SK-N-SH (cell line): ENCODE data around the gene APBB3. TPM values are rescaled to one million over a fixed set of nuclear protein-coding genes. Genes with fewer than 3 reads are reported as not detected.
A peak's percentile ranks its signal among the peaks of the same experiment; 100 is the strongest.

Experiments
- CTCF ChIA-PET: fragments of 300-600, 350-600 bp; formaldehyde crosslinking; extraction: SDS; loops from one replicate; lab custom pipeline; 2021; lab: Yijun Ruan, JAX
- POLR2A ChIA-PET: fragments of 350-600 bp; sonication (Branson Sonifier 250); formaldehyde crosslinking; extraction: SDS; loops from one replicate; lab custom pipeline; 2020; ENCODE audit warnings: antibody characterized with exemption, inconsistent platforms; lab: Yijun Ruan, JAX
- DNase-seq: peaks from one replicate; pipeline ENCODE4 v3.0.0; 2012
- H2AFZ ChIP-seq: fragments of 200-600 bp; sonication (generic); 2 replicates; pipeline ENCODE4 v1.8.1; 2016; ENCODE audit warnings: antibody characterized with exemption, mild to moderate bottlenecking, low read depth
- H3F3A ChIP-seq: fragments of 200-600 bp; sonication (generic); replicated peaks from 2 replicates; pipeline ENCODE3; 2016; ENCODE audit warnings: antibody characterized with exemption, mild to moderate bottlenecking; ENCODE audit not compliant: insufficient read depth
- H3K27ac ChIP-seq, 2 experiments: fragments of 200-500 bp in 1 of 2; fragments of 200-600 bp in 1 of 2; sonication (Bioruptor generic) in 1 of 2; sonication (generic), shearing (Covaris generic) in 1 of 2; 2 replicates each; pipeline versions ENCODE4 v1.5.1 to v1.6.1; 2014 to 2016; ENCODE audit warnings: low read depth in 2 of 2, inconsistent platforms in 1 of 2, low read length in 1 of 2, mild to moderate bottlenecking in 1 of 2, mixed read lengths in 1 of 2
- H3K27me3 ChIP-seq: fragments of 200-600 bp; sonication (generic), shearing (Covaris generic); 2 replicates; pipeline ENCODE4 v1.6.1; 2016; ENCODE audit warnings: mixed run types; ENCODE audit not compliant: insufficient read depth
- H3K36me3 ChIP-seq, 2 experiments: fragments of 200-500 bp in 1 of 2; fragments of 200-600 bp in 1 of 2; sonication (Bioruptor generic) in 1 of 2; sonication (generic) in 1 of 2; replicated peaks in 1 of 2; 2 replicates each; pipeline versions ENCODE3 to v1.5.1; 2014 to 2016; ENCODE audit warnings: low read length in 1 of 2, mild to moderate bottlenecking in 1 of 2; ENCODE audit not compliant: insufficient read depth in 2 of 2, control insufficient read depth in 1 of 2
- H3K4me1 ChIP-seq, 2 experiments: fragments of 200-500 bp in 1 of 2; fragments of 200-600 bp in 1 of 2; sonication (Bioruptor generic) in 1 of 2; sonication (generic), shearing (Covaris generic) in 1 of 2; 2 replicates each; pipeline versions ENCODE4 v1.5.1 to v1.6.1; 2014 to 2016; ENCODE audit warnings: low read depth in 1 of 2, low read length in 1 of 2, mixed run types in 1 of 2; ENCODE audit not compliant: insufficient read depth in 2 of 2, control insufficient read depth in 1 of 2
- H3K4me2 ChIP-seq: fragments of 200-600 bp; sonication (generic), shearing (Covaris generic); 2 replicates; pipeline ENCODE4 v1.6.1; 2017; ENCODE audit warnings: mixed run types
- H3K4me3 ChIP-seq, 2 experiments: fragments of 200-500 bp in 1 of 2; fragments of 200-600 bp in 1 of 2; sonication (Bioruptor generic) in 1 of 2; sonication (generic), shearing (Covaris generic) in 1 of 2; 2 replicates each; pipeline versions ENCODE4 v1.5.1 to v1.8.1; 2014 to 2016; ENCODE audit warnings: low read depth in 2 of 2, inconsistent platforms in 1 of 2, low read length in 1 of 2, mild to moderate bottlenecking in 1 of 2, mixed read lengths in 1 of 2, moderate library complexity in 1 of 2
- H3K79me2 ChIP-seq: fragments of 200-600 bp; sonication (generic); 2 replicates; pipeline ENCODE4 v1.8.1; 2017; ENCODE audit warnings: mild to moderate bottlenecking; ENCODE audit not compliant: insufficient read depth
- H3K9ac ChIP-seq: fragments of 200-600 bp; sonication (generic); 2 replicates; pipeline ENCODE4 v1.6.1; 2017; ENCODE audit warnings: mixed run types
- H3K9me2 ChIP-seq: fragments of 200-600 bp; sonication (generic); 2 replicates; pipeline ENCODE4 v1.6.1; 2017; ENCODE audit warnings: mixed run types
- H3K9me3 ChIP-seq: fragments of 200-600 bp; sonication (generic); 2 replicates; pipeline ENCODE4 v1.6.1; 2017; ENCODE audit warnings: mixed run types, mild to moderate bottlenecking, moderate library complexity
- H4K20me1 ChIP-seq: fragments of 200-600 bp; sonication (generic); 2 replicates; pipeline ENCODE4 v1.6.1; 2017; ENCODE audit warnings: mild to moderate bottlenecking, mixed run types; ENCODE audit not compliant: insufficient read depth
- EZH2phosphoT487 ChIP-seq: fragments of 200-600 bp; sonication (generic); IDR thresholded peaks from 2 replicates; pipeline ENCODE4 v1.6.1; 2017; ENCODE audit warnings: low read depth, mixed run types, mild to moderate bottlenecking, antibody characterized with exemption, moderate library complexity, borderline replicate concordance
- FOSL2 ChIP-seq: IDR thresholded peaks from 2 replicates; pipeline ENCODE4 v1.4.0; 2012; ENCODE audit warnings: low read depth, mild to moderate bottlenecking, moderate library complexity, borderline replicate concordance
- FOXM1 ChIP-seq: IDR thresholded peaks from 2 replicates; pipeline ENCODE4 v1.4.0; 2012; ENCODE audit warnings: low read depth, mild to moderate bottlenecking
- GABPA ChIP-seq: IDR thresholded peaks from 2 replicates; pipeline ENCODE4 v1.4.0; 2012; ENCODE audit warnings: low read depth, mild to moderate bottlenecking
- GATA2 ChIP-seq: sonication (generic); formaldehyde crosslinking; IDR thresholded peaks from 2 replicates; pipeline ENCODE4 v1.5.0; 2020; ENCODE audit warnings: mild to moderate bottlenecking, missing genetic modification reagents
- MEF2A ChIP-seq: IDR thresholded peaks from 2 replicates; pipeline ENCODE4 v1.4.0; 2012; ENCODE audit warnings: low read depth, borderline replicate concordance
- MXI1 ChIP-seq: IDR thresholded peaks from 2 replicates; pipeline ENCODE4 v1.6.1; 2012; ENCODE audit warnings: mild to moderate bottlenecking, low read depth, low read length, improper control_type of control experiment
- POLR2AphosphoS5 ChIP-seq: IDR thresholded peaks from 2 replicates; pipeline ENCODE4 v1.6.1; 2012; ENCODE audit warnings: low read depth, low read length
- RCOR1 ChIP-seq: fragments of 150-350 bp; IDR thresholded peaks from 2 replicates; pipeline ENCODE4 v1.6.1; 2017; ENCODE audit warnings: antibody characterized with exemption, low read length
- RFX5 ChIP-seq: IDR thresholded peaks from 2 replicates; pipeline ENCODE4 v1.6.1; 2012; ENCODE audit warnings: mild to moderate bottlenecking, improper control_type of control experiment, low read length
- RXRA ChIP-seq: IDR thresholded peaks from 2 replicates; pipeline ENCODE4 v1.4.0; 2012; ENCODE audit warnings: low read depth, mild to moderate bottlenecking, borderline replicate concordance
- SIN3A ChIP-seq: IDR thresholded peaks from 2 replicates; pipeline ENCODE4 v1.6.1; 2012; ENCODE audit warnings: low read depth, mild to moderate bottlenecking, low read length, moderate library complexity, borderline replicate concordance
- SMC3 ChIP-seq: IDR thresholded peaks from 2 replicates; pipeline ENCODE4 v1.6.1; 2012; ENCODE audit warnings: low read depth, low read length, improper control_type of control experiment
- TAF1 ChIP-seq: IDR thresholded peaks from 2 replicates; pipeline ENCODE4 v1.6.1; 2012; ENCODE audit warnings: low read depth, mild to moderate bottlenecking, low read length, moderate library complexity, borderline replicate concordance
- TCF12 ChIP-seq: IDR thresholded peaks from 2 replicates; pipeline ENCODE4 v1.4.0; 2012
- TEAD4 ChIP-seq: IDR thresholded peaks from 2 replicates; pipeline ENCODE4 v1.4.0; 2012; ENCODE audit warnings: mild to moderate bottlenecking, borderline replicate concordance; ENCODE audit not compliant: insufficient read depth
- YY1 ChIP-seq: IDR thresholded peaks from 2 replicates; pipeline ENCODE4 v1.4.0; 2012; ENCODE audit warnings: low read depth, mild to moderate bottlenecking
- WGBS: methylation state at CpG from one replicate; pipeline ENCODE4 v1.1.6; 2017; ENCODE audit warnings: low lambda C conversion rate; 5-methylcytosine and 5-hydroxymethylcytosine counted together
- polyA plus RNA-seq, 3 experiments: library from polyadenylated mRNA; depleted of rRNA; stranded (reverse); fragments of >200 nt; gene quantifications; 2 replicates each; pipeline ENCODE4 v1.2.3, GENCODE V29; 2012
- TF ChIP-seq, protein P1 (sequence below): fragments of 200-600 bp; sonication (generic); IDR thresholded peaks from 2 replicates; pipeline ENCODE4 v1.6.1; 2017; ENCODE audit warnings: antibody characterized with exemption, mild to moderate bottlenecking, moderate library complexity
- TF ChIP-seq, protein P2 (sequence below): fragments of 150-350 bp; IDR thresholded peaks from 2 replicates; pipeline ENCODE4 v1.6.1; 2017; ENCODE audit warnings: antibody characterized with exemption, low read length, low read depth, borderline replicate concordance
- TF ChIP-seq, protein P3 (sequence below): IDR thresholded peaks from 2 replicates; pipeline ENCODE4; 2012
- TF ChIP-seq, protein P4 (sequence below): IDR thresholded peaks from 2 replicates; pipeline ENCODE4 v1.4.0; 2012; ENCODE audit warnings: low read depth, borderline replicate concordance

Gene APBB3
- polyA plus RNA-seq, 1 of the 3 experiments (the other 2 are of a cell fraction) = 36.0 TPM

DNA sequence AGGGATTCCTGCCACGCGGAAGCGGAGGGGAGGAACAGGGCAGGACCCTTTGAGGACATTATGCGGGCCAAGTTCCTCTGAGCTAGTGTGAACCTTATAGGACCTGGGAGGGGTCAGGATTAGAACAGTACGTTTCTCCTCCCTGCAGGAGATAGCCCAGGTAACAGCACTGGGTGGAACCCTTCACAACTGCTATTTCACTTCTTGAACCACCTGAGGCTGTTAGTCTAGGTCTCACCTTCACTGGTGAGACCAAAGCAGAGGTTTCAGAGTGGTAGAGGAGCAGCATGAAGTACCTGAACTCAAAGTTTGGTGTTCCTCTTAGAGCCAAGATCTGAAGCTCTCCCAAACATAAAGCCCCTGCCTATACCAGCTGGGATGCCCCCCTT, 16.1 kb downstream of the APBB3 start (continued):
- no peak for TF ChIP-seq POLR2AphosphoS5
- no peak for TF ChIP-seq RFX5
- TF ChIP-seq, protein P1, sequence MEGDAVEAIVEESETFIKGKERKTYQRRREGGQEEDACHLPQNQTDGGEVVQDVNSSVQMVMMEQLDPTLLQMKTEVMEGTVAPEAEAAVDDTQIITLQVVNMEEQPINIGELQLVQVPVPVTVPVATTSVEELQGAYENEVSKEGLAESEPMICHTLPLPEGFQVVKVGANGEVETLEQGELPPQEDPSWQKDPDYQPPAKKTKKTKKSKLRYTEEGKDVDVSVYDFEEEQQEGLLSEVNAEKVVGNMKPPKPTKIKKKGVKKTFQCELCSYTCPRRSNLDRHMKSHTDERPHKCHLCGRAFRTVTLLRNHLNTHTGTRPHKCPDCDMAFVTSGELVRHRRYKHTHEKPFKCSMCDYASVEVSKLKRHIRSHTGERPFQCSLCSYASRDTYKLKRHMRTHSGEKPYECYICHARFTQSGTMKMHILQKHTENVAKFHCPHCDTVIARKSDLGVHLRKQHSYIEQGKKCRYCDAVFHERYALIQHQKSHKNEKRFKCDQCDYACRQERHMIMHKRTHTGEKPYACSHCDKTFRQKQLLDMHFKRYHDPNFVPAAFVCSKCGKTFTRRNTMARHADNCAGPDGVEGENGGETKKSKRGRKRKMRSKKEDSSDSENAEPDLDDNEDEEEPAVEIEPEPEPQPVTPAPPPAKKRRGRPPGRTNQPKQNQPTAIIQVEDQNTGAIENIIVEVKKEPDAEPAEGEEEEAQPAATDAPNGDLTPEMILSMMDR = no peak
- no peak for TF ChIP-seq TAF1
- TF ChIP-seq FOXM1 = no peak
- TF ChIP-seq, all 33 proteins: peak for 0

DNA sequence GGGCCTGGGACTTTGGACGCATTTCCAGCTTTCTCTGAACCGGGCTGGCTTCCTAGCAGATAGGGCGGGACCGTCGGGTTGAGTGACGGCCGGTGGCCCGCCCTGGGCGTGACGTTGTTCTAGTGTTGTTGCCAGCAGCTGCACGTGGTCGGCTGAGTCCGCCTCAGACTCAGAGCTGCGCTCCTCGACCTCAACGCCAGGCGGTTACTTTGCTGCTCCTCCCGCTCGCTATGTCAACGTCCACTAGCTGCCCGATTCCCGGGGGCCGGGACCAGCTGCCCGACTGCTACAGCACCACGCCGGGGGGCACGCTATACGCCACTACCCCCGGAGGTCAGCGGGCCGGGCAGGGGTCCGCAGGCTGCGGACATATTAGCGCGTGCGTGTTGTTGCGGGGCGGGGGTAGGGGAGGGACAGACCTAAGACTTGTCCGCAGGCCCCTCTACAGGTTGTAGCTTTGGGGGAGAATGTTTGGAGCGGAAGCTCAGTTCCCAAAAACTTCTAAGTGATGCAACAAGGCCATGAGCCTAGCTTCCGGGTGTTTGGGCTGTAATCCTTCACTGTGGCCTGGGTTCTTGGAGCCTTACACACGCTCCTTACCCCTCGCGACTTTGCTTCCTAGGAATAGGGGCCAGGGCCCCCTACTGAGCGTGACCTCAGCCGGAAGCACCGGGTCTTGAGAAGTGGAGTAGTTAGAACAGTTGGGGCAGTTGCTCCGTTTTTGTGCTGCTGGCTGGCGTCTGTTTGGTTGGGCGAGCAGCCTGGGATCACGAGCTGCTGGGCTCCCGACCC, 16.7 kb downstream of the APBB3 start, which contains the start of gene EIF4EBP3:
TSS of gene EIF4EBP3 (plus strand) at position 155 of the 792 bp plus-strand sequence. CDS start at position 231, 76 bp downstream.
- H4K20me1 ChIP-seq = no peaks in the 10 kb centered on the region; the same call in 1 of the 2 replicates
- peaks cover 8 to 46% of the 10 kb centered on the region in 2 experiments; a peak in 3 of 4 replicates for H3K4me1 ChIP-seq
- peaks cover 28 to 42% of the 10 kb centered on the region in 2 experiments for H3K36me3 ChIP-seq
- H3K4me3 ChIP-seq = no peak within 1 kb of the TSS
- POLR2A ChIA-PET = interaction anchor here (1.1 to 3.1 kb wide), 6 partner anchors 8 to 146 kb away, joined by 3 to 21 read pairs (median 5); partner anchors contain the start of genes ANKHD1, APBB3, IK and NDUFA2
- CTCF ChIA-PET = interaction anchor here (0.8 to 2.0 kb wide), 7 partner anchors 10 to 492 kb away, joined by 3 to 7 read pairs (median 3); partner anchors contain the start of gene SRA1
- H3K9ac ChIP-seq = no peak within 1 kb of the TSS
- no peaks in the 10 kb centered on the region for H3K27me3 ChIP-seq
- peaks cover 46% of the 10 kb centered on the region for H3F3A ChIP-seq
- H3K9me3 ChIP-seq = no peaks in the 10 kb centered on the region
- peak within 1 kb of the TSS; percentile 33; the same call in 1 of the 2 replicates for H3K4me2 ChIP-seq
- peak; percentile 84 for DNase-seq
- 66% methylated on average over 38 of the region's 52 CpGs for WGBS
- H2AFZ ChIP-seq = no peak within 1 kb of the TSS; the same call in 1 of the 2 replicates
- H3K27ac ChIP-seq = peak within 1 kb of the TSS; percentile 55 to 87
- peaks cover 21% of the 10 kb centered on the region; the same call in 1 of the 2 replicates for H3K79me2 ChIP-seq
- no peaks in the 10 kb centered on the region for H3K9me2 ChIP-seq
- no peak for TF ChIP-seq TCF12
- TF ChIP-seq, protein P2, sequence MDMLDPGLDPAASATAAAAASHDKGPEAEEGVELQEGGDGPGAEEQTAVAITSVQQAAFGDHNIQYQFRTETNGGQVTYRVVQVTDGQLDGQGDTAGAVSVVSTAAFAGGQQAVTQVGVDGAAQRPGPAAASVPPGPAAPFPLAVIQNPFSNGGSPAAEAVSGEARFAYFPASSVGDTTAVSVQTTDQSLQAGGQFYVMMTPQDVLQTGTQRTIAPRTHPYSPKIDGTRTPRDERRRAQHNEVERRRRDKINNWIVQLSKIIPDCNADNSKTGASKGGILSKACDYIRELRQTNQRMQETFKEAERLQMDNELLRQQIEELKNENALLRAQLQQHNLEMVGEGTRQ = peak; percentile 49; the same call in 1 of the 2 replicates
- TF ChIP-seq FOSL2 = no peak
- TF ChIP-seq, protein P1 = peak; percentile 44
- TF ChIP-seq, protein P3, sequence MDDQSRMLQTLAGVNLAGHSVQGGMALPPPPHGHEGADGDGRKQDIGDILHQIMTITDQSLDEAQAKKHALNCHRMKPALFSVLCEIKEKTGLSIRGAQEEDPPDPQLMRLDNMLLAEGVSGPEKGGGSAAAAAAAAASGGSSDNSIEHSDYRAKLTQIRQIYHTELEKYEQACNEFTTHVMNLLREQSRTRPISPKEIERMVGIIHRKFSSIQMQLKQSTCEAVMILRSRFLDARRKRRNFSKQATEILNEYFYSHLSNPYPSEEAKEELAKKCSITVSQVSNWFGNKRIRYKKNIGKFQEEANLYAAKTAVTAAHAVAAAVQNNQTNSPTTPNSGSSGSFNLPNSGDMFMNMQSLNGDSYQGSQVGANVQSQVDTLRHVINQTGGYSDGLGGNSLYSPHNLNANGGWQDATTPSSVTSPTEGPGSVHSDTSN = peak; percentile 96
- no peak for TF ChIP-seq RCOR1
- TF ChIP-seq SIN3A = no peak; the same call in 1 of the 2 replicates
- TF ChIP-seq YY1 = no peak
- TF ChIP-seq TEAD4 = no peak
- TF ChIP-seq TAF1 = no peak
- TF ChIP-seq SMC3 = no peak
- TF ChIP-seq GABPA = peak; percentile 28; the same call in 1 of the 2 replicates
- TF ChIP-seq RXRA = no peak
- TF ChIP-seq, protein P4, sequence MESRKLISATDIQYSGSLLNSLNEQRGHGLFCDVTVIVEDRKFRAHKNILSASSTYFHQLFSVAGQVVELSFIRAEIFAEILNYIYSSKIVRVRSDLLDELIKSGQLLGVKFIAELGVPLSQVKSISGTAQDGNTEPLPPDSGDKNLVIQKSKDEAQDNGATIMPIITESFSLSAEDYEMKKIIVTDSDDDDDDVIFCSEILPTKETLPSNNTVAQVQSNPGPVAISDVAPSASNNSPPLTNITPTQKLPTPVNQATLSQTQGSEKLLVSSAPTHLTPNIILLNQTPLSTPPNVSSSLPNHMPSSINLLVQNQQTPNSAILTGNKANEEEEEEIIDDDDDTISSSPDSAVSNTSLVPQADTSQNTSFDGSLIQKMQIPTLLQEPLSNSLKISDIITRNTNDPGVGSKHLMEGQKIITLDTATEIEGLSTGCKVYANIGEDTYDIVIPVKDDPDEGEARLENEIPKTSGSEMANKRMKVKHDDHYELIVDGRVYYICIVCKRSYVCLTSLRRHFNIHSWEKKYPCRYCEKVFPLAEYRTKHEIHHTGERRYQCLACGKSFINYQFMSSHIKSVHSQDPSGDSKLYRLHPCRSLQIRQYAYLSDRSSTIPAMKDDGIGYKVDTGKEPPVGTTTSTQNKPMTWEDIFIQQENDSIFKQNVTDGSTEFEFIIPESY = no peak
- TF ChIP-seq MXI1 = peak; percentile 78
- no peak for TF ChIP-seq MEF2A
- TF ChIP-seq GATA2 (CRISPR knock-in tag) = no peak
- TF ChIP-seq EZH2phosphoT487 = no peak
